ENCODE measurements around the gene ZNF513. TPM values are rescaled to one million over a fixed set of nuclear protein-coding genes. Genes with fewer than 3 reads are reported as not detected.

Gene ZNF513
- total RNA-seq, 2 donors from 2014 or later = 4.7 to 6.2 TPM

- Histone ChIP-seq H3K36me3 (peaks cover 53% of the 10 kb centered on the region), H3K27ac (peak overlapping the region; percentile 93 to 95), H3K4me1 (peaks cover 5 to 31% of the 10 kb centered on the region in 2 donors), H3K9me3 (no peaks in the 10 kb centered on the region), H3K27me3 (no peaks in the 10 kb centered on the region), H3K4me3 (peak overlapping the region; percentile 91 to 99)
- no peak for DNase-seq (ENCODE audit: low spot score)
- TF ChIP-seq CTCF (IDR thresholded peaks at IDR 0.05) = no peak
Observed at GRCh38 chr2:27369471-27370025, 11.0 kb downstream of the ZNF513 start.

- peaks cover 53% of the 10 kb centered on the region for H3K36me3 ChIP-seq
Observed at GRCh38 chr2:27363933-27364332, 16.6 kb downstream of the ZNF513 start.

GRCh38 chr2:27362678-27363420, 17.7 kb downstream of the ZNF513 start:
- no peak for TF ChIP-seq CTCF (IDR thresholded peaks at IDR 0.05)
- Histone ChIP-seq H3K9me3 (no peaks in the 10 kb centered on the region), H3K4me3 (no peak overlapping the region), H3K27me3 (no peaks in the 10 kb centered on the region), H3K36me3 (peaks cover 45% of the 10 kb centered on the region), H3K27ac (no peak overlapping the region), H3K4me1 (peaks cover 0 to 6% of the 10 kb centered on the region in 2 donors)
- DNase-seq (ENCODE audit: low spot score) = no peak

More at GRCh38 chr2:27363933-27364332, 16.6 kb downstream of the ZNF513 start:
- Histone ChIP-seq H3K9me3 (no peaks in the 10 kb centered on the region), H3K4me3 (no peak overlapping the region), H3K27me3 (no peaks in the 10 kb centered on the region), H3K4me1 (peaks cover 2 to 3% of the 10 kb centered on the region in 2 donors), H3K27ac (no peak overlapping the region)
- DNase-seq (ENCODE audit: low spot score) = no peak
- no peak for TF ChIP-seq CTCF (IDR thresholded peaks at IDR 0.05)

GRCh38 chr2:27356382-27357181, 24.0 kb downstream of the ZNF513 start, which contains the start of gene GTF3C2:
Gene GTF3C2, minus strand, starts transcription at chr2:27356764. Its CDS starts 13,210 bp downstream, at chr2:27343554.
- H3K4me1 ChIP-seq = peaks cover 0 to 34% of the 10 kb centered on the region in 2 donors
- no peaks in the 10 kb centered on the region for H3K27me3 ChIP-seq
- peak in 1 of 2 donors; percentile 28 for TF ChIP-seq CTCF (IDR thresholded peaks at IDR 0.05)
- H3K9me3 ChIP-seq = no peaks in the 10 kb centered on the region
- peak; percentile 96 for DNase-seq (ENCODE audit: low spot score)
- H3K27ac ChIP-seq = peak within 1 kb of the TSS; percentile 84 to 85
- peak within 1 kb of the TSS; percentile 69 to 93 for H3K4me3 ChIP-seq
- no peaks in the 10 kb centered on the region for H3K36me3 ChIP-seq

GRCh38 chr2:27356056-27356381, 24.5 kb downstream of the ZNF513 start:
- Histone ChIP-seq H3K4me1 (peaks cover 0 to 34% of the 10 kb centered on the region in 2 donors), H3K27ac (peak overlapping the region; percentile 84 to 85), H3K36me3 (no peaks in the 10 kb centered on the region), H3K27me3 (no peaks in the 10 kb centered on the region), H3K4me3 (peak overlapping the region; percentile 69 to 93), H3K9me3 (no peaks in the 10 kb centered on the region)
- peak; percentile 64 for DNase-seq (ENCODE audit: low spot score)
- no peak for TF ChIP-seq CTCF (IDR thresholded peaks at IDR 0.05)
